Osteocyte (in vitro differentiated cells): Measurements from ENCODE around the gene SLC26A3. TPM values are rescaled to one million over a fixed set of nuclear protein-coding genes. Genes with fewer than 3 reads are reported as not detected.

Source experiments
- DNase-seq: peaks from one replicate; pipeline ENCODE4 v3.0.0; 2021; ENCODE audit warnings: mixed read lengths; ENCODE audit not compliant: unreplicated experiment; ENCODE audit errors: extremely low spot score
- H3K27ac Mint-ChIP-seq: one replicate; pipeline ENCODE4 v1.8.0; 2021; ENCODE audit warnings: mild to moderate bottlenecking, mixed read lengths; ENCODE audit not compliant: unreplicated experiment
- H3K27me3 Mint-ChIP-seq: one replicate; pipeline ENCODE4 v1.8.0; 2021; ENCODE audit warnings: mixed read lengths; ENCODE audit not compliant: unreplicated experiment
- H3K36me3 Mint-ChIP-seq: one replicate; pipeline ENCODE4 v1.8.0; 2021; ENCODE audit warnings: mixed read lengths; ENCODE audit not compliant: unreplicated experiment
- H3K4me1 Mint-ChIP-seq: one replicate; pipeline ENCODE4 v1.8.0; 2021; ENCODE audit warnings: mixed read lengths; ENCODE audit not compliant: unreplicated experiment
- H3K4me3 Mint-ChIP-seq: one replicate; pipeline ENCODE4 v1.8.0; 2021; ENCODE audit warnings: mild to moderate bottlenecking, moderate library complexity, mixed read lengths; ENCODE audit not compliant: unreplicated experiment
- H3K9me3 Mint-ChIP-seq: one replicate; pipeline ENCODE4 v1.8.0; 2021; ENCODE audit warnings: mixed read lengths; ENCODE audit not compliant: unreplicated experiment
- CTCF ChIP-seq: fragments of 200-600 bp; sonication (generic); IDR thresholded peaks from 2 replicates; pipeline ENCODE4 v1.5.0; 2021; ENCODE audit warnings: antibody characterized with exemption, mild to moderate bottlenecking, moderate library complexity
- total RNA-seq: library from RNA; stranded (reverse); gene quantifications from 2 replicates; pipeline ENCODE4 v1.2.1, GENCODE V29; 2021

SLC26A3 gene
- total RNA-seq, 1 donor from 2014 or later = not detected

- Mint-ChIP-seq H3K36me3 (no peaks in the 10 kb centered on the region), H3K27ac (no peak overlapping the region), H3K9me3 (no peaks in the 10 kb centered on the region), H3K4me1 (no peaks in the 10 kb centered on the region), H3K27me3 (peaks cover 28% of the 10 kb centered on the region), H3K4me3 (no peak overlapping the region)
- no peak for TF ChIP-seq CTCF
- DNase-seq = no peak
These were observed 6.2 kb upstream of the SLC26A3 start for GRCh38 chr7:107809179-107809578.

GRCh38 chr7:107799647-107800264, 3.3 kb downstream of the SLC26A3 start:
- Mint-ChIP-seq H3K9me3 (no peaks in the 10 kb centered on the region), H3K27ac (no peak overlapping the region)
- DNase-seq = no peak

GRCh38 chr7:107792364-107792763, 10.7 kb downstream of the SLC26A3 start:
- no peaks in the 10 kb centered on the region for H3K4me1 Mint-ChIP-seq
- no peaks in the 10 kb centered on the region for H3K36me3 Mint-ChIP-seq
- peaks cover 59% of the 10 kb centered on the region for H3K27me3 Mint-ChIP-seq
- DNase-seq = no peak
- TF ChIP-seq CTCF = no peak
- no peaks in the 10 kb centered on the region for H3K9me3 Mint-ChIP-seq
- no peak overlapping the region for H3K27ac Mint-ChIP-seq
- H3K4me3 Mint-ChIP-seq = no peak overlapping the region

More at GRCh38 chr7:107799647-107800264, 3.3 kb downstream of the SLC26A3 start:
- H3K27me3 Mint-ChIP-seq = peaks cover 69% of the 10 kb centered on the region
- no peak overlapping the region for H3K4me3 Mint-ChIP-seq
- H3K36me3 Mint-ChIP-seq = no peaks in the 10 kb centered on the region
- no peak for TF ChIP-seq CTCF
- H3K4me1 Mint-ChIP-seq = no peaks in the 10 kb centered on the region

GRCh38 chr7:107789647-107790046, 13.4 kb downstream of the SLC26A3 start:
- Mint-ChIP-seq H3K4me3 (no peak overlapping the region), H3K4me1 (no peaks in the 10 kb centered on the region), H3K27me3 (peaks cover 64% of the 10 kb centered on the region), H3K36me3 (no peaks in the 10 kb centered on the region), H3K9me3 (no peaks in the 10 kb centered on the region), H3K27ac (no peak overlapping the region)
- DNase-seq = no peak
- TF ChIP-seq CTCF = no peak

GRCh38 chr7:107788662-107789061, 14.4 kb downstream of the SLC26A3 start:
- no peak for TF ChIP-seq CTCF
- H3K4me3 Mint-ChIP-seq = no peak overlapping the region
- H3K27ac Mint-ChIP-seq = no peak overlapping the region

More at GRCh38 chr7:107788662-107789061, 14.4 kb downstream of the SLC26A3 start:
- H3K27me3 Mint-ChIP-seq = peaks cover 55% of the 10 kb centered on the region
- H3K36me3 Mint-ChIP-seq = no peaks in the 10 kb centered on the region
- H3K9me3 Mint-ChIP-seq = no peaks in the 10 kb centered on the region
- no peak for DNase-seq
- no peaks in the 10 kb centered on the region for H3K4me1 Mint-ChIP-seq
